Measurements from ENCODE around the gene SNAP23. TPM values are rescaled to one million over a fixed set of nuclear protein-coding genes. Genes with fewer than 3 reads are reported as not detected.

SNAP23 gene
- total RNA-seq, result 36.8 and 91.8 TPM in 2 replicates

DNA sequence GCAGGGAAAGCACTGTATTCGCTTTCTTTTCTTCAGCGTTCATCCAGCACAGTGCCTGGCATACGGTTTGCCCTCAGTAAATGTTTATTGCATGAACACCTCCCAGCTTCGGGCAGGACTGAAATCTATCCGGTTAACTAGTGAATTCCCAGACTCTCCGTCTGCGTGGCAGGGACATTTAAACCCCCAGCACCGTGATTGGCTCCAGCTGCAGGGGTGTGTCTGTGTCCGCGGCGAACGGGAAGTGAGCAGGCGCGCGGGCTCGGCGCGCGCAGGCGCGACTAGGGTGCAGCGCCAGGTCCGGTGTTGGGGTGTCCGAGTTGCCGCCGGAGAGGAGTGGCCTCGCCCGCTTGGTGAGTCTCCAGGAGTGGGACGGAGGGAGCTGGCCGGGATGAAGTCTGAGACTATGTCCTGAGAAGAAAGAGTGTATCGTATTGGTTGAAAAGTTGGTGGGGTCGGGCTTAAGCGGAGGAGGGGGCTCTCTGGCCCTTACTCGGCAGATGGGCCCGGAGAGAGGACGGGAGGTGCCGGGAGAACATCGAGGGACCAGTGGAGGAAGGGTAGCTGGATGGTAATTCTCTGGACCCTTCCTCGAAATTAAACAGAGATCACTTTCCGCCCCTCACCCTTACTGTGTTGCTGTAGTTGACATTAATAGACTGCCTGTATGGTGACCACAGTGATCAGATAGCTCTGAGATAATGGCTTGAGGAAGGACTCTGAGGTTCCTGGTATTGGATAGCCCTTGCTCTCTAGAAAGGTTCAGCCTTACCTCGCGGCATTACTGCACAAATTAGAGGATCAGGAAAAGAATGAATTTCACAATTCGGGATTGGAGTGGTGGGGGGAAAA, at the start of gene SNAP23:
Gene SNAP23, plus strand, starts transcription at position 274 of the 852 bp plus-strand sequence. CDS start 16,213 bp downstream, outside the sequence.

DNA sequence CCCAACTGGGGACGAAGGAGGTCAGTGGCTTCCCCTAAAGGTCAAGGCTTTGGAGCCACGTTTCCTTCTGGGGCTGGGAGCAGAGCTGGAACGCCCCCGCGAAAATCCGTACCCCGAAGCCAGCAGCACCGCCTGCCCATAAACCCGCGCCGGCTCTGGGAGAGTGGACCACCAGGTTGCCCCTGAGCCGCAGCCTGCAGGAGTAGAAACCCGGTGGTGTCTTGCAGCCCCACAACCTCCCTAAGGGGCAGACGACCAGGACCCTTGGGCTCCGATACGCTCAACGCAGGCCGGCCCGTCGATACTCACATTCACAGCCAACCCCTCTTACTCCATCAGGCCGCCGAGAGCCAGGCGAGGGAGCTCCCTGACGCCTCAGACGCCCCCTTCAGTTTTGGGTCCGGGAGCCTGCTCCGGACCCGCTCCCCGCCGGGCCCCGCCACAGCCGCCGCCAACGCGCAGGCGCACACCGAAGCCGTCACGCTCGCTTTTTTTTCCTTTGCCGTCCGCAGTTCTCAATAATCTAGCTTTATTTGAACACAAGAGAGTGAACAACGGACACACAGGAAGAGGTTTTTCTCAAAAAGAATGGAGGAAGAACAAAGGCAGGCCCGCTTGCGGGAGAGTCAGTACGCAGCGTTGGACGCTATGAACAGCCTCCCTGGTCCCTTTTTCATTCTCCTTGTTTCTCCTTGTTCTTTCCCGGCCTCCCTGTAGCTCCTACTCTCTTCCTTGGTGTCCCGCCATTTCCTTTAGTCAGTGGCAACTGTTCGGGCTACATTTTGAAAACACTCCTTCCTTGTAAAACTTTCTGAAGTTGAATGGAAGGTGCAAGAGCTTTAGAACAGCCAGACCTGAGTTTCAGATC, 4.5 kb upstream of the SNAP23 start, which contains the start of gene ZNF106:
Gene ZNF106, minus strand, starts transcription at position 471 of the 868 bp plus-strand sequence. CDS start 18,852 bp downstream, outside the sequence.

DNA sequence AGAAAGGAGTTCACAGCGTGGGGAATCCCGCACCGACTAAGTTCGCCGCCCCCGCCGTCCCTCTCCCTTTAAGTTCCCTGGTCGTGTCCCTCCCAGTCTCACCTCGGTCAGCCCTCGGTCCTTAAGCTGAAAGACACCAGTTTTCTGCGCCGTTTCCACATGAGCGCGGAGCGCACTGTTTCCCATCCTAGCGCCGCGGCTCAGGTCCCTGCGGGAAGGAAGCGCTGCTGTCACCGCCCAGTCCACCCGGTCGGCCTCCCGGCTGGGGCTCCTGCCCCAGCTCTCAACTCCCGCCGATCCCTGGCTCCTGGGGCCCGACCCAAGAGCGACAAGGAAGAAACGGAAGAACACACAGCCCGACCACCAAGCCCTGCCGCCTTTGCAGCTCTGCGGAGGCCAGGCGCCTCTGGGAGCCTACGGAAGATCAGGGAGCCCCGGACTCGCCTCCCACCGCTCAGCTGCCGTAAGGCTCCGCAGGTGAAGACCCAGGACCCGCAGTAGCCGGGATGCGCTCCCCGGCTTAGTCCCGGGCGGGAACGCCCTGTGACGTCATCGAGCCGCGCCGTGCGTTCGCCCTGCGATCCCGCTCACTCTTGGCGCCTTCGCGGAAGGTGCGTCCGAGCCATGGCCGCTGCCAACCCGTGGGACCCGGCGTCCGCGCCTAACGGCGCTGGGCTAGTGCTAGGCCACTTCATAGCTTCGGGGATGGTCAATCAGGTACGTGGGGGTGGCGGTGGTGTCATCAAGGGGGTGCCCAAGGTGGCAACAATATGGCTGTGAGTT, 53.0 kb downstream of the SNAP23 start, which contains the start of the genes HAUS2 and LRRC57:
Gene HAUS2, plus strand, starts transcription at position 590 of the 783 bp plus-strand sequence. Its CDS starts 35 bp downstream, at position 625.
Gene LRRC57, minus strand, starts transcription at position 545 of the 783 bp plus-strand sequence. Its CDS starts 359 bp downstream, at position 186.

DNA sequence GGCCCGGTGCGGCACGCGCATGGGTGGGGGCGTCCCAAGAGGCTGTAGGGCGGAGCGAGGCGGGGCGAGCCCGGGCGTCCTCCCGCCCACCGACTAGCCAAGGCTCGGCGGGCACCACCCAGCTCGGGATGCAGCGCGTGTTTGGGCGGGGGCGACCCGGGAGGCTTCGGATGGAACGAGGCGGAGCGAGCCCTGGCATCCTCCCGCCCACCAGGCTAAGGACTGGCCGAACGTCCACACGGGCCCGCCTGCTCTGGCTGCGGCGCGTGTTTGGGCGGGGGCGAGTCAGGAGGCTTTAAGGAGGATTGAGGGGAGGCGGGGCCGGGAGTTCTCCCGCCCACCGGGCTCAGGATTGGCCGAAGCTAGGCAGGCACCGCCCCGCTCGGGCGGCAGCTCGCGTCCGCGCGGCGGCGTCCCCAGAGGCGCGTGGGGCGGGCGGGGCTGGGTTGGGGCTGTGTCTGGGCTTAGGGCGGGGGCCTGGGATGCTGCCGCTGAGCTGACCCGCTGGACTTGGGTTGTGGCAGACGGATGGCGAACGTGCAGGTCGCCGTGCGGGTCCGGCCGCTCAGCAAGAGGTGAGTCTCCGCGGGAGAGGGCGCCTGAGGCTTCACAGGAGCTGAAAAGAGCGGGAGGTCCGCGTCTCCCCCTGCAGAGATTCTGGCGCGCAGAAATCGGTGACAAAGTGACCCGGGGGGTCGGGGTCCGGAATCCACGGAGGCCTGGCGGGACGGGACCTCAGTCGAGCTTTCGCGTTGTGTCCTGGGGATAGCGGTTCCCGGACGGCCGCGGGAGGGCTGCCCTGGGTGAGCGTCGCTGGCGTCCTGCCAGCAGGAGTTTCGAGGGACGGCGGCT, 80.0 kb downstream of the SNAP23 start, which contains the start of gene STARD9:
Gene STARD9, plus strand, starts transcription at position 419 of the 852 bp plus-strand sequence. Its CDS starts 110 bp downstream, at position 529.

Other genes starting within 250 kb of the SNAP23 start
- 4.5 and 7.4 TPM in 2 replicates for gene GANC, start 222.4 kb upstream of the SNAP23 start, total RNA-seq
- gene TMEM87A, start 222.2 kb upstream of the SNAP23 start, total RNA-seq, result 27.7 and 32.2 TPM in 2 replicates
- 2.5 and 5.6 TPM in 2 replicates for gene CAPN3, start 136.1 kb upstream of the SNAP23 start, total RNA-seq
- 38.2 and 56.9 TPM in 2 replicates for gene ZNF106, start 4.5 kb upstream of the SNAP23 start, total RNA-seq
- gene LRRC57, start 53.2 kb downstream of the SNAP23 start, total RNA-seq, result 10.3 and 14.8 TPM in 2 replicates
- gene HAUS2, start 53.2 kb downstream of the SNAP23 start, total RNA-seq, result 13.5 and 27.2 TPM in 2 replicates
- gene STARD9, start 80.0 kb downstream of the SNAP23 start, total RNA-seq, result 3.2 and 3.6 TPM in 2 replicates
- gene CDAN1, start 241.5 kb downstream of the SNAP23 start, total RNA-seq, result 10.7 and 11.5 TPM in 2 replicates